Body of pancreas (tissue), 4 donors: ENCODE measurements around the gene SSR3.

ENCODE experiments used
- POLR2A ChIP-seq, 3 donors: fragments of 450-650 bp; IDR thresholded peaks; one replicate each; pipeline ENCODE4 v1.6.1; 2016; ENCODE audit warnings: antibody characterized with exemption in 3 of 3, mild to moderate bottlenecking in 2 of 3
- TF ChIP-seq, protein P1 (sequence below), 7 experiments: fragments of 450-650 bp in 4 of 7; fragments of 200-600 bp in 3 of 7; sonication (generic) in 3 of 7; IDR thresholded peaks; one replicate each; pipeline ENCODE4 v1.5.1; 2016 to 2019; ENCODE audit warnings: antibody characterized with exemption in 7 of 7

DNA sequence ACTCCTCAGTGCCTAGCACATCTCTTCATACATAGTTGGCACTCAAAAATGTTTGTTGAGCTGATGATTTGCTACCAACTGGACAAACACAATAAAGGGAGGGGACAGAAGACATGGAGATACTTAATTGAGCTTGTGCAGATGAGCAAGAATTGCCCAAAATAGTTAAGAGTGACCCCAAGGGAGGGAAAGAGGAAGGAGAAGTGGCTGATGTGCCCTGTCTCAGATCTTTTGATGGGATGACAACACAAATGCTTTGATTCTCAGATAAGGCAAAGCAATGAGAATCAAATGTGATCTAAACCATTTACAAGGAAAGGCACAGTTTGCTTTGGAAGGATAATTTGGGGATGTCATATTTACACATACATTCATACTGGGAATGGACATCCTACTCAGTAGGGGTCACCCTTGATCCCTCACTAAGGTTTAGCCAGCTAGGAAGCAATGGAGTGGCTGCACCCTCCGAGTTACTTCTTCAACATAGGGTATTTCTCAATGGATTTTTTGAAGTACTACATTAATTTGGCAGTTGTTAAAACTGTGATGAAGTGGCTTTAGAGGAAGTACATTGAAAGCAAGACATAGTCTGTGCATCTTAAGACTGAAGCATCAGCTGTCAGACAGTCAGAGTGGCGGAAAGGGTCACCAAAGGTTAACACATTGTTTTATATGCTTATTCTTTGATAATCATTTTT, 21.9 kb upstream of the SSR3 start:
- no peak for TF ChIP-seq POLR2A (IDR thresholded peaks at IDR 0.05)
- TF ChIP-seq, protein P1, sequence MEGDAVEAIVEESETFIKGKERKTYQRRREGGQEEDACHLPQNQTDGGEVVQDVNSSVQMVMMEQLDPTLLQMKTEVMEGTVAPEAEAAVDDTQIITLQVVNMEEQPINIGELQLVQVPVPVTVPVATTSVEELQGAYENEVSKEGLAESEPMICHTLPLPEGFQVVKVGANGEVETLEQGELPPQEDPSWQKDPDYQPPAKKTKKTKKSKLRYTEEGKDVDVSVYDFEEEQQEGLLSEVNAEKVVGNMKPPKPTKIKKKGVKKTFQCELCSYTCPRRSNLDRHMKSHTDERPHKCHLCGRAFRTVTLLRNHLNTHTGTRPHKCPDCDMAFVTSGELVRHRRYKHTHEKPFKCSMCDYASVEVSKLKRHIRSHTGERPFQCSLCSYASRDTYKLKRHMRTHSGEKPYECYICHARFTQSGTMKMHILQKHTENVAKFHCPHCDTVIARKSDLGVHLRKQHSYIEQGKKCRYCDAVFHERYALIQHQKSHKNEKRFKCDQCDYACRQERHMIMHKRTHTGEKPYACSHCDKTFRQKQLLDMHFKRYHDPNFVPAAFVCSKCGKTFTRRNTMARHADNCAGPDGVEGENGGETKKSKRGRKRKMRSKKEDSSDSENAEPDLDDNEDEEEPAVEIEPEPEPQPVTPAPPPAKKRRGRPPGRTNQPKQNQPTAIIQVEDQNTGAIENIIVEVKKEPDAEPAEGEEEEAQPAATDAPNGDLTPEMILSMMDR (IDR thresholded peaks at IDR 0.05) = peak in 1 of 7 experiments; percentile 8
